GM23338 (cell line): ENCODE measurements around the gene SMAP2.

Experiments
- CREB1 ChIP-seq: fragments of 250-450 bp; sonication (Bioruptor Pico); IDR thresholded peaks from 2 replicates; pipeline ENCODE4 v1.5.0; 2020; ENCODE audit warnings: low read depth, mild to moderate bottlenecking, moderate library complexity
- EZH2 ChIP-seq: fragments of 200-600 bp; sonication (generic); IDR thresholded peaks from one replicate; pipeline ENCODE4 v1.8.0; 2017; ENCODE audit warnings: antibody characterized with exemption, mild to moderate bottlenecking, low read depth; ENCODE audit not compliant: unreplicated experiment
- EZH2phosphoT487 ChIP-seq: fragments of 200-600 bp; sonication (generic); IDR thresholded peaks from one replicate; pipeline ENCODE4 v1.8.1; 2018; ENCODE audit warnings: antibody characterized with exemption; ENCODE audit not compliant: unreplicated experiment
- JUNB ChIP-seq: IDR thresholded peaks from one replicate; pipeline ENCODE4 v1.6.1; 2016; ENCODE audit warnings: antibody characterized with exemption; ENCODE audit not compliant: unreplicated experiment
- POLR2AphosphoS5 ChIP-seq: IDR thresholded peaks from 2 replicates; pipeline ENCODE4 v1.6.1; 2016; ENCODE audit warnings: antibody characterized with exemption, low read depth
- STAT1 ChIP-seq: IDR thresholded peaks from one replicate; pipeline ENCODE4 v1.6.1; 2016; ENCODE audit warnings: antibody characterized with exemption; ENCODE audit not compliant: unreplicated experiment
- ZNF114 ChIP-seq: fragments of 250-450 bp; sonication (Bioruptor Pico); IDR thresholded peaks from 2 replicates; pipeline ENCODE4 v1.5.0; 2020; ENCODE audit warnings: mild to moderate bottlenecking, moderate library complexity
- TF ChIP-seq, protein P1 (sequence below): IDR thresholded peaks from one replicate; pipeline ENCODE4 v1.6.1; 2018; ENCODE audit warnings: antibody characterized with exemption; ENCODE audit not compliant: unreplicated experiment
- TF ChIP-seq, protein P2 (sequence below), 2 experiments: fragments of 200-600 bp in 1 of 2; sonication (generic) in 1 of 2; conservative IDR thresholded peaks; 2 replicates each; pipeline versions ENCODE4 v1.5.1 to v1.6.1; 2016 to 2017; ENCODE audit warnings: antibody characterized with exemption in 2 of 2, low read depth in 2 of 2, mild to moderate bottlenecking in 2 of 2, moderate library complexity in 1 of 2
- TF ChIP-seq, protein P3 (sequence below): IDR thresholded peaks from 2 replicates; pipeline ENCODE4 v1.6.1; 2016; ENCODE audit warnings: antibody characterized with exemption
- TF ChIP-seq, protein P4 (sequence below): fragments of 250-450 bp; sonication (Bioruptor Pico); IDR thresholded peaks from 2 replicates; pipeline ENCODE4 v1.5.0; 2020; ENCODE audit warnings: mild to moderate bottlenecking, moderate library complexity

DNA sequence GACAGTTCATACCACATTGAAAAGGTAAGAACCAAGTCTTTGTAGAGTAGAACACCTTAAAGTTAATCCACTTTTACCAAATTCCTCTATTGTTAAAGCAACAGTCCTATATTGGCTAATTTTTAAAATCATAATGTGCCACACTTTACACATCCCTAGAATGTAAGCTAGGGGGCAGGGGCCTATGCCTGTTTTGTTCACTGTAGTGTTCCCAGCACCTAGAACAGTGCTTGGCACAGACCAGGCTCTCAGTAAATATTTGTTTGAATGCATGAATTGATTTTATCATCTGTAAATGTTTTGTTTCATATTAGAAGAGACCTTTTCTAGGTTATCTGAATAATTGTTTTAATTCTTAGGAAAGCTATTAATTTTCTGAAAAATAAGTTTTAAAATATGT, 9.1 kb downstream of the SMAP2 start:
- TF ChIP-seq, protein P1, sequence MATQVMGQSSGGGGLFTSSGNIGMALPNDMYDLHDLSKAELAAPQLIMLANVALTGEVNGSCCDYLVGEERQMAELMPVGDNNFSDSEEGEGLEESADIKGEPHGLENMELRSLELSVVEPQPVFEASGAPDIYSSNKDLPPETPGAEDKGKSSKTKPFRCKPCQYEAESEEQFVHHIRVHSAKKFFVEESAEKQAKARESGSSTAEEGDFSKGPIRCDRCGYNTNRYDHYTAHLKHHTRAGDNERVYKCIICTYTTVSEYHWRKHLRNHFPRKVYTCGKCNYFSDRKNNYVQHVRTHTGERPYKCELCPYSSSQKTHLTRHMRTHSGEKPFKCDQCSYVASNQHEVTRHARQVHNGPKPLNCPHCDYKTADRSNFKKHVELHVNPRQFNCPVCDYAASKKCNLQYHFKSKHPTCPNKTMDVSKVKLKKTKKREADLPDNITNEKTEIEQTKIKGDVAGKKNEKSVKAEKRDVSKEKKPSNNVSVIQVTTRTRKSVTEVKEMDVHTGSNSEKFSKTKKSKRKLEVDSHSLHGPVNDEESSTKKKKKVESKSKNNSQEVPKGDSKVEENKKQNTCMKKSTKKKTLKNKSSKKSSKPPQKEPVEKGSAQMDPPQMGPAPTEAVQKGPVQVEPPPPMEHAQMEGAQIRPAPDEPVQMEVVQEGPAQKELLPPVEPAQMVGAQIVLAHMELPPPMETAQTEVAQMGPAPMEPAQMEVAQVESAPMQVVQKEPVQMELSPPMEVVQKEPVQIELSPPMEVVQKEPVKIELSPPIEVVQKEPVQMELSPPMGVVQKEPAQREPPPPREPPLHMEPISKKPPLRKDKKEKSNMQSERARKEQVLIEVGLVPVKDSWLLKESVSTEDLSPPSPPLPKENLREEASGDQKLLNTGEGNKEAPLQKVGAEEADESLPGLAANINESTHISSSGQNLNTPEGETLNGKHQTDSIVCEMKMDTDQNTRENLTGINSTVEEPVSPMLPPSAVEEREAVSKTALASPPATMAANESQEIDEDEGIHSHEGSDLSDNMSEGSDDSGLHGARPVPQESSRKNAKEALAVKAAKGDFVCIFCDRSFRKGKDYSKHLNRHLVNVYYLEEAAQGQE = no peak
- TF ChIP-seq, protein P2, sequence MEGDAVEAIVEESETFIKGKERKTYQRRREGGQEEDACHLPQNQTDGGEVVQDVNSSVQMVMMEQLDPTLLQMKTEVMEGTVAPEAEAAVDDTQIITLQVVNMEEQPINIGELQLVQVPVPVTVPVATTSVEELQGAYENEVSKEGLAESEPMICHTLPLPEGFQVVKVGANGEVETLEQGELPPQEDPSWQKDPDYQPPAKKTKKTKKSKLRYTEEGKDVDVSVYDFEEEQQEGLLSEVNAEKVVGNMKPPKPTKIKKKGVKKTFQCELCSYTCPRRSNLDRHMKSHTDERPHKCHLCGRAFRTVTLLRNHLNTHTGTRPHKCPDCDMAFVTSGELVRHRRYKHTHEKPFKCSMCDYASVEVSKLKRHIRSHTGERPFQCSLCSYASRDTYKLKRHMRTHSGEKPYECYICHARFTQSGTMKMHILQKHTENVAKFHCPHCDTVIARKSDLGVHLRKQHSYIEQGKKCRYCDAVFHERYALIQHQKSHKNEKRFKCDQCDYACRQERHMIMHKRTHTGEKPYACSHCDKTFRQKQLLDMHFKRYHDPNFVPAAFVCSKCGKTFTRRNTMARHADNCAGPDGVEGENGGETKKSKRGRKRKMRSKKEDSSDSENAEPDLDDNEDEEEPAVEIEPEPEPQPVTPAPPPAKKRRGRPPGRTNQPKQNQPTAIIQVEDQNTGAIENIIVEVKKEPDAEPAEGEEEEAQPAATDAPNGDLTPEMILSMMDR (conservative IDR thresholded peaks at IDR 0.05; ENCODE audit: low read depth in 2 of 2) = no peak
- TF ChIP-seq EZH2phosphoT487 (no peak), EZH2 (no peak), CREB1 (CRISPR knock-in tag) (no peak), POLR2AphosphoS5 (no peak), ZNF114 (CRISPR knock-in tag) (no peak), STAT1 (no peak), JUNB (no peak)
- TF ChIP-seq, protein P3, sequence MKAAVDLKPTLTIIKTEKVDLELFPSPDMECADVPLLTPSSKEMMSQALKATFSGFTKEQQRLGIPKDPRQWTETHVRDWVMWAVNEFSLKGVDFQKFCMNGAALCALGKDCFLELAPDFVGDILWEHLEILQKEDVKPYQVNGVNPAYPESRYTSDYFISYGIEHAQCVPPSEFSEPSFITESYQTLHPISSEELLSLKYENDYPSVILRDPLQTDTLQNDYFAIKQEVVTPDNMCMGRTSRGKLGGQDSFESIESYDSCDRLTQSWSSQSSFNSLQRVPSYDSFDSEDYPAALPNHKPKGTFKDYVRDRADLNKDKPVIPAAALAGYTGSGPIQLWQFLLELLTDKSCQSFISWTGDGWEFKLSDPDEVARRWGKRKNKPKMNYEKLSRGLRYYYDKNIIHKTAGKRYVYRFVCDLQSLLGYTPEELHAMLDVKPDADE = no peak
- TF ChIP-seq, protein P4, sequence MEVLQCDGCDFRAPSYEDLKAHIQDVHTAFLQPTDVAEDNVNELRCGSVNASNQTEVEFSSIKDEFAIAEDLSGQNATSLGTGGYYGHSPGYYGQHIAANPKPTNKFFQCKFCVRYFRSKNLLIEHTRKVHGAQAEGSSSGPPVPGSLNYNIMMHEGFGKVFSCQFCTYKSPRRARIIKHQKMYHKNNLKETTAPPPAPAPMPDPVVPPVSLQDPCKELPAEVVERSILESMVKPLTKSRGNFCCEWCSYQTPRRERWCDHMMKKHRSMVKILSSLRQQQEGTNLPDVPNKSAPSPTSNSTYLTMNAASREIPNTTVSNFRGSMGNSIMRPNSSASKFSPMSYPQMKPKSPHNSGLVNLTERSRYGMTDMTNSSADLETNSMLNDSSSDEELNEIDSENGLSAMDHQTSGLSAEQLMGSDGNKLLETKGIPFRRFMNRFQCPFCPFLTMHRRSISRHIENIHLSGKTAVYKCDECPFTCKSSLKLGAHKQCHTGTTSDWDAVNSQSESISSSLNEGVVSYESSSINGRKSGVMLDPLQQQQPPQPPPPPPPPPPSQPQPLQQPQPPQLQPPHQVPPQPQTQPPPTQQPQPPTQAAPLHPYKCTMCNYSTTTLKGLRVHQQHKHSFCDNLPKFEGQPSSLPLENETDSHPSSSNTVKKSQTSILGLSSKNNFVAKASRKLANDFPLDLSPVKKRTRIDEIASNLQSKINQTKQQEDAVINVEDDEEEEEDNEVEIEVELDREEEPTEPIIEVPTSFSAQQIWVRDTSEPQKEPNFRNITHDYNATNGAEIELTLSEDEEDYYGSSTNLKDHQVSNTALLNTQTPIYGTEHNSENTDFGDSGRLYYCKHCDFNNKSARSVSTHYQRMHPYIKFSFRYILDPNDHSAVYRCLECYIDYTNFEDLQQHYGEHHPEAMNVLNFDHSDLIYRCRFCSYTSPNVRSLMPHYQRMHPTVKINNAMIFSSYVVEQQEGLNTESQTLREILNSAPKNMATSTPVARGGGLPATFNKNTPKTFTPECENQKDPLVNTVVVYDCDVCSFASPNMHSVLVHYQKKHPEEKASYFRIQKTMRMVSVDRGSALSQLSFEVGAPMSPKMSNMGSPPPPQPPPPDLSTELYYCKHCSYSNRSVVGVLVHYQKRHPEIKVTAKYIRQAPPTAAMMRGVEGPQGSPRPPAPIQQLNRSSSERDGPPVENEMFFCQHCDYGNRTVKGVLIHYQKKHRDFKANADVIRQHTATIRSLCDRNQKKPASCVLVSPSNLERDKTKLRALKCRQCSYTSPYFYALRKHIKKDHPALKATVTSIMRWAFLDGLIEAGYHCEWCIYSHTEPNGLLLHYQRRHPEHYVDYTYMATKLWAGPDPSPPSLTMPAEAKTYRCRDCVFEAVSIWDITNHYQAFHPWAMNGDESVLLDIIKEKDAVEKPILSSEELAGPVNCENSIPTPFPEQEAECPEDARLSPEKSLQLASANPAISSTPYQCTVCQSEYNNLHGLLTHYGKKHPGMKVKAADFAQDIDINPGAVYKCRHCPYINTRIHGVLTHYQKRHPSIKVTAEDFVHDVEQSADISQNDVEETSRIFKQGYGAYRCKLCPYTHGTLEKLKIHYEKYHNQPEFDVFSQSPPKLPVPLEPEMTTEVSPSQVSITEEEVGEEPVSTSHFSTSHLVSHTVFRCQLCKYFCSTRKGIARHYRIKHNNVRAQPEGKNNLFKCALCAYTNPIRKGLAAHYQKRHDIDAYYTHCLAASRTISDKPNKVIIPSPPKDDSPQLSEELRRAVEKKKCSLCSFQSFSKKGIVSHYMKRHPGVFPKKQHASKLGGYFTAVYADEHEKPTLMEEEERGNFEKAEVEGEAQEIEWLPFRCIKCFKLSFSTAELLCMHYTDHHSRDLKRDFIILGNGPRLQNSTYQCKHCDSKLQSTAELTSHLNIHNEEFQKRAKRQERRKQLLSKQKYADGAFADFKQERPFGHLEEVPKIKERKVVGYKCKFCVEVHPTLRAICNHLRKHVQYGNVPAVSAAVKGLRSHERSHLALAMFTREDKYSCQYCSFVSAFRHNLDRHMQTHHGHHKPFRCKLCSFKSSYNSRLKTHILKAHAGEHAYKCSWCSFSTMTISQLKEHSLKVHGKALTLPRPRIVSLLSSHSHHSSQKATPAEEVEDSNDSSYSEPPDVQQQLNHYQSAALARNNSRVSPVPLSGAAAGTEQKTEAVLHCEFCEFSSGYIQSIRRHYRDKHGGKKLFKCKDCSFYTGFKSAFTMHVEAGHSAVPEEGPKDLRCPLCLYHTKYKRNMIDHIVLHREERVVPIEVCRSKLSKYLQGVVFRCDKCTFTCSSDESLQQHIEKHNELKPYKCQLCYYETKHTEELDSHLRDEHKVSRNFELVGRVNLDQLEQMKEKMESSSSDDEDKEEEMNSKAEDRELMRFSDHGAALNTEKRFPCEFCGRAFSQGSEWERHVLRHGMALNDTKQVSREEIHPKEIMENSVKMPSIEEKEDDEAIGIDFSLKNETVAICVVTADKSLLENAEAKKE (CRISPR knock-in tag) = no peak
